GM18505 (cell line): Measurements from ENCODE around the gene EHF.

Experiments used
- ATAC-seq: cut with Tn5 transposase; IDR thresholded peaks from one replicate; pipeline ENCODE4 v1.9.1; 2021; ENCODE audit not compliant: unreplicated experiment
- POLR2A ChIP-seq: IDR thresholded peaks from 4 replicates; pipeline ENCODE4 v1.6.1; 2011; ENCODE audit warnings: borderline replicate concordance; ENCODE audit not compliant: insufficient read depth, insufficient read length; ENCODE audit errors: extremely low read depth

The EHF gene

DNA sequence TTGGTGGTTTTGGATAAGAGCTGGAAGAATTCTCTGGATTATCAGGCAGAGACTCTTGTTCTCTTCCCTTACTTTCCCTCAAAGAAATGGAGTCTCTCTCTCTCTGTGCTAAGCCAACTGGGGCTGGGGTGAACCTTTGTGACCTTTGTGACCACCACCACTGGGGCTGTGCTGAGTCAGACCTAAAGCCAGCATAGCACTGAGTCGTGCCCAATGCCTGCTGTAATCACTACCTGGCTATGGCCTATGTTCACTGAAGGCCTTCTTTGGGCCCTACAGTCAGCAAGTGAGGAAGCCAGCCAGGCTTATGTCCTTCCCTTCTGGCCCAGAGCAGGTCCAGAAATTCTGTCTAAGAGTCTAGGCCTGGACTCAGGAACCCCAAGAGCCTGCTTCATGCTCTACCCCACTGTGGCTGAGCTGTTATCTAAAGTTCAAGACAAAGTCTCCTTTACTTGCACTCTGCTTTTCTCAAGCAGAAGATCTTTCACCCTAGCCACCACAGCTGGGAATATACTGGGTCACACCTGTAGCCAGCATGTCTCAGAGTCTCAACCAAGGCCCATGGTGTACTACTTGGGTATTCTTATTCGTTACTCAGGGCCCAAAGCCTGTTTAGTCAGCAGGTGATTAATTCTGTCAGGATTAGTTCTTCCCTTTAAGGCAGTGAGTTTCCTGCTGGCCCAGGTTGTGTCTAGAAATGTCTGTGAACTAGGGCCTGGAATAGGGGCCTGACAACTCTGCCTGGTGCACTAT is 86.0 kb downstream of the EHF start:
- TF ChIP-seq POLR2A, result no peak
- no peak for ATAC-seq

DNA sequence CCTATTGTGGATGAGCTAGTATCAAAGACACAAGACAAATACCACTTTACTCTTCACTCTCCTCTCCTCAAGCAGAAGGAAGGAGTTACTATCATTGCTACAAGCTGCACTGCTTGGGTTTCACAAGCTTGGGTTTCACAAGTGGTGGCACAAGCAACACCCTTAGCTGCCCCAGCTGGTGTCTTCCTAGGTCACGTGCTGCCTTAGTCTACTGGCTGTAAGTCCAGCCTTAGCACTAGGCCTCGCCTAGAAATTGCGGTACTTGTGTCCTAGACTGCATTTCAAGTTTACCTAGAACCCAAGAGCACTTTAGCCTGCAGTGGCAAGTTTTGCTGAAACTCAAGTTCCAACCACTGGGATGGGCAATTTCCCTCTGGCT is 86.6 kb downstream of the EHF start:
- no peak for ATAC-seq

More for the DNA sequence above, 86.6 kb downstream of the EHF start:
- TF ChIP-seq POLR2A, result no peak
